ENCODE data around the gene NGRN. TPM values are rescaled to one million over a fixed set of nuclear protein-coding genes. Genes with fewer than 3 reads are reported as not detected.
"Not testable (repeated sequence)": the region's sequence is repeated elsewhere in the genome, so short reads cannot be mapped to it uniquely, and the experiment has no call there.

NGRN gene
- total and polyA plus RNA-seq, 7 experiments from 2014 or later: 29.7 to 51.5 (median 48.4) TPM

GRCh38 chr15:90266485-90266884 lies 1.0 kb downstream of the NGRN start:
- Histone ChIP-seq H3K4me3 (ENCODE audit: low read length) (peak overlapping the region; percentile 84), H3K36me3 (ENCODE audit: control insufficient read depth in 2 of 3, insufficient read depth in 3 of 3, low read length in 3 of 3) (peaks cover 3 to 22% (median 5%) of the 10 kb centered on the region in 3 experiments), H3K27ac (ENCODE audit: low read depth, low read length) (peak overlapping the region; percentile 96), H3K9me3 (ENCODE audit: control insufficient read depth in 2 of 3, low read length in 3 of 3) (no peaks in the 10 kb centered on the region), H3K4me1 (ENCODE audit: control insufficient read depth in 2 of 2, insufficient read depth in 2 of 2, low read length in 2 of 2) (peaks cover 38 to 40% of the 10 kb centered on the region in 2 donors), H3K27me3 (ENCODE audit: control insufficient read depth in 2 of 2, insufficient read depth in 2 of 2, low read length in 2 of 2) (no peaks in the 10 kb centered on the region)
- POLR2A ChIA-PET: interaction anchor here (0.6 to 4.0 kb wide), 10 partner anchors 10 to 164 kb away, joined by 3 to 61 read pairs (median 4); partner anchors contain the start of genes CIB1, GDPGP1, IDH2 and SEMA4B
- ATAC-seq (no peak), DNase-seq (peak in 2 of 9 donors; percentile 11 to 13)
- Mint-ChIP-seq H3K4me3 (peak overlapping the region; percentile 95 to 99 (median 97)), H3K27ac (peak overlapping the region; percentile 98 to 100 (median 99)), H3K9me3 (no peaks in the 10 kb centered on the region), H3K4me1 (peaks cover 31 to 70% (median 58%) of the 10 kb centered on the region in 7 donors), H3K36me3 (peaks cover 11 to 29% (median 22%) of the 10 kb centered on the region in 5 donors), H3K27me3 (no peaks in the 10 kb centered on the region)
- CTCF ChIA-PET: no interaction called here
- intact Hi-C loops (cut with micrococcal nuclease): loop anchor here in 1 of 2 donors (1.0 to 10.0 kb wide), 2 partner anchors 10 to 372 kb away; partner anchors contain the start of gene AP3S2

- H3K27me3 ChIP-seq (ENCODE audit: control insufficient read depth in 2 of 2, insufficient read depth in 2 of 2, low read length in 2 of 2): no peaks in the 10 kb centered on the region
- H3K36me3 ChIP-seq (ENCODE audit: control insufficient read depth in 2 of 3, insufficient read depth in 3 of 3, low read length in 3 of 3): peaks cover 12 to 42% (median 14%) of the 10 kb centered on the region in 3 experiments
- POLR2A ChIA-PET: interaction anchor here (0.5 to 4.0 kb wide), 4 partner anchors 36 to 195 kb away, joined by 3 to 61 read pairs (median 4); partner anchors contain the start of genes CIB1, GDPGP1 and SEMA4B
- CTCF ChIA-PET: interaction anchor here (1.5 kb wide), 1 partner anchor 33 kb away, joined by 3 read pairs; no protein-coding TSS in a partner anchor
- Mint-ChIP-seq H3K27me3 (no peaks in the 10 kb centered on the region), H3K27ac (peak overlapping the region; percentile 26 to 83 (median 73)), H3K4me3 (peak overlapping the region; percentile 58 to 99 (median 91)), H3K4me1 (peaks cover 45 to 84% (median 71%) of the 10 kb centered on the region in 7 donors), H3K9me3 (no peaks in the 10 kb centered on the region), H3K36me3 (peaks cover 15 to 41% (median 25%) of the 10 kb centered on the region in 5 donors)
- no peak overlapping the region for H3K4me3 ChIP-seq (ENCODE audit: low read length)
- no peak overlapping the region for H3K27ac ChIP-seq (ENCODE audit: low read depth, low read length)
- H3K9me3 ChIP-seq (ENCODE audit: control insufficient read depth in 2 of 3, low read length in 3 of 3): no peaks in the 10 kb centered on the region
- ATAC-seq (no peak), DNase-seq (no peak)
- peaks cover 38 to 40% of the 10 kb centered on the region in 2 donors for H3K4me1 ChIP-seq (ENCODE audit: control insufficient read depth in 2 of 2, insufficient read depth in 2 of 2, low read length in 2 of 2)
- intact Hi-C loops (cut with micrococcal nuclease): loop anchor here in 1 of 2 donors (10.0 kb wide), 1 partner anchor 374 kb away; the partner anchor contains the start of gene AP3S2
Measured at GRCh38 chr15:90268415-90268814, 2.9 kb downstream of the NGRN start.

- peak overlapping the region; percentile 42 for H3K27ac ChIP-seq (ENCODE audit: low read depth, low read length)
- peaks cover 12 to 50% (median 14%) of the 10 kb centered on the region in 3 experiments for H3K36me3 ChIP-seq (ENCODE audit: control insufficient read depth in 2 of 3, insufficient read depth in 3 of 3, low read length in 3 of 3)
- Mint-ChIP-seq H3K27me3 (no peaks in the 10 kb centered on the region), H3K36me3 (peaks cover 20 to 48% (median 31%) of the 10 kb centered on the region in 5 donors), H3K4me3 (peak overlapping the region in 9 of 10 donors; percentile 14 to 99 (median 61)), H3K4me1 (peaks cover 43 to 82% (median 66%) of the 10 kb centered on the region in 7 donors), H3K9me3 (peaks cover 0 to 3% (median 0%) of the 10 kb centered on the region in 11 donors), H3K27ac (peak overlapping the region in 7 of 9 donors; percentile 14 to 84 (median 82))
- ATAC-seq: no peak
- H3K4me1 ChIP-seq (ENCODE audit: control insufficient read depth in 2 of 2, insufficient read depth in 2 of 2, low read length in 2 of 2): peaks cover 31 to 32% of the 10 kb centered on the region in 2 donors
- CTCF ChIA-PET: interaction anchor here (0.5 to 1.7 kb wide), 3 partner anchors 12 to 238 kb away, joined by 3 to 8 read pairs (median 3); no protein-coding TSS in a partner anchor
- intact Hi-C loops (cut with micrococcal nuclease): no loop called here
- no peaks in the 10 kb centered on the region for H3K9me3 ChIP-seq (ENCODE audit: control insufficient read depth in 2 of 3, low read length in 3 of 3)
- H3K27me3 ChIP-seq (ENCODE audit: control insufficient read depth in 2 of 2, insufficient read depth in 2 of 2, low read length in 2 of 2): no peaks in the 10 kb centered on the region
- no peak for DNase-seq
- POLR2A ChIA-PET: interaction anchor here (0.7 to 0.8 kb wide), 2 partner anchors 37 to 39 kb away, joined by 3 to 4 read pairs; partner anchors contain the start of genes CIB1 and GDPGP1
- H3K4me3 ChIP-seq (ENCODE audit: low read length): no peak overlapping the region
Measured at GRCh38 chr15:90270502-90271150, 5.2 kb downstream of the NGRN start.

GRCh38 chr15:90271459-90272166 lies 6.1 kb downstream of the NGRN start:
- peaks cover 20 to 47% (median 29%) of the 10 kb centered on the region in 5 donors for H3K36me3 Mint-ChIP-seq
- no peak for ATAC-seq
- ChIA-PET CTCF (interaction anchor here (0.5 to 1.7 kb wide), 4 partner anchors 11 to 199 kb away, joined by 3 to 8 read pairs (median 3); no protein-coding TSS in a partner anchor), POLR2A (interaction anchor here (0.6 to 0.8 kb wide), 2 partner anchors 40 to 107 kb away, joined by 3 to 4 read pairs; no protein-coding TSS in a partner anchor)
- H3K9me3 Mint-ChIP-seq: peaks cover 0 to 3% (median 0%) of the 10 kb centered on the region in 11 donors
- H3K9me3 ChIP-seq (ENCODE audit: control insufficient read depth in 2 of 3, low read length in 3 of 3): no peaks in the 10 kb centered on the region
- no peaks in the 10 kb centered on the region for H3K27me3 Mint-ChIP-seq
- H3K27ac Mint-ChIP-seq: peak overlapping the region in 8 of 9 donors; percentile 47 to 83 (median 70)
- intact Hi-C loops (cut with micrococcal nuclease): no loop called here
- H3K27ac ChIP-seq (ENCODE audit: low read depth, low read length): peak overlapping the region; percentile 42
- H3K4me3 Mint-ChIP-seq: peak overlapping the region in 2 of 10 donors; percentile 16 to 99
- no peak overlapping the region for H3K4me3 ChIP-seq (ENCODE audit: low read length)
- H3K4me1 ChIP-seq (ENCODE audit: control insufficient read depth in 2 of 2, insufficient read depth in 2 of 2, low read length in 2 of 2): peaks cover 29 to 32% of the 10 kb centered on the region in 2 donors
- no peaks in the 10 kb centered on the region for H3K27me3 ChIP-seq (ENCODE audit: control insufficient read depth in 2 of 2, insufficient read depth in 2 of 2, low read length in 2 of 2)
- H3K4me1 Mint-ChIP-seq: peaks cover 41 to 74% (median 64%) of the 10 kb centered on the region in 7 donors
- DNase-seq: no peak
- H3K36me3 ChIP-seq (ENCODE audit: control insufficient read depth in 2 of 3, insufficient read depth in 3 of 3, low read length in 3 of 3): peaks cover 12 to 50% (median 14%) of the 10 kb centered on the region in 3 experiments

- H3K4me1 ChIP-seq (ENCODE audit: control insufficient read depth in 2 of 2, insufficient read depth in 2 of 2, low read length in 2 of 2); H3K9me3 Mint-ChIP-seq: not testable (repeated sequence)
Measured at GRCh38 chr15:90278467-90278866, 13.0 kb downstream of the NGRN start.

GRCh38 chr15:90280743-90281142 lies 15.3 kb downstream of the NGRN start:
- H3K36me3 ChIP-seq (ENCODE audit: control insufficient read depth in 2 of 3, insufficient read depth in 3 of 3, low read length in 3 of 3); intact Hi-C loops (cut with micrococcal nuclease); H3K27me3 ChIP-seq (ENCODE audit: control insufficient read depth in 2 of 2, insufficient read depth in 2 of 2, low read length in 2 of 2); H3K4me3 ChIP-seq (ENCODE audit: low read length); CTCF ChIA-PET; DNase-seq; H3K27ac ChIP-seq (ENCODE audit: low read depth, low read length); ATAC-seq; H3K4me1 Mint-ChIP-seq; H3K9me3 ChIP-seq (ENCODE audit: control insufficient read depth in 2 of 3, low read length in 3 of 3); H3K27ac Mint-ChIP-seq; H3K36me3 Mint-ChIP-seq; POLR2A ChIA-PET; H3K9me3 Mint-ChIP-seq; H3K4me3 Mint-ChIP-seq; H3K4me1 ChIP-seq (ENCODE audit: control insufficient read depth in 2 of 2, insufficient read depth in 2 of 2, low read length in 2 of 2); H3K27me3 Mint-ChIP-seq: not testable (repeated sequence)

More at GRCh38 chr15:90278467-90278866, 13.0 kb downstream of the NGRN start:
- H3K4me3 ChIP-seq (ENCODE audit: low read length); H3K27ac Mint-ChIP-seq; H3K27me3 Mint-ChIP-seq; H3K27me3 ChIP-seq (ENCODE audit: control insufficient read depth in 2 of 2, insufficient read depth in 2 of 2, low read length in 2 of 2); H3K36me3 Mint-ChIP-seq; ATAC-seq; H3K27ac ChIP-seq (ENCODE audit: low read depth, low read length); H3K36me3 ChIP-seq (ENCODE audit: control insufficient read depth in 2 of 3, insufficient read depth in 3 of 3, low read length in 3 of 3); H3K9me3 ChIP-seq (ENCODE audit: control insufficient read depth in 2 of 3, low read length in 3 of 3); H3K4me3 Mint-ChIP-seq; intact Hi-C loops (cut with micrococcal nuclease); CTCF ChIA-PET: not testable (repeated sequence)
- DNase-seq: peak in 1 of 9 donors; percentile 4
- peaks cover 0 to 11% (median 8%) of the 10 kb centered on the region in 7 donors for H3K4me1 Mint-ChIP-seq
- POLR2A ChIA-PET: interaction anchor here (0.8 kb wide), 1 partner anchor 530 kb away, joined by 4 read pairs; no protein-coding TSS in a partner anchor

Data from naive thymus-derived CD4-positive, alpha-beta T cell (primary cell).